ENCODE data around the gene DOK3.

The DOK3 gene

DNA sequence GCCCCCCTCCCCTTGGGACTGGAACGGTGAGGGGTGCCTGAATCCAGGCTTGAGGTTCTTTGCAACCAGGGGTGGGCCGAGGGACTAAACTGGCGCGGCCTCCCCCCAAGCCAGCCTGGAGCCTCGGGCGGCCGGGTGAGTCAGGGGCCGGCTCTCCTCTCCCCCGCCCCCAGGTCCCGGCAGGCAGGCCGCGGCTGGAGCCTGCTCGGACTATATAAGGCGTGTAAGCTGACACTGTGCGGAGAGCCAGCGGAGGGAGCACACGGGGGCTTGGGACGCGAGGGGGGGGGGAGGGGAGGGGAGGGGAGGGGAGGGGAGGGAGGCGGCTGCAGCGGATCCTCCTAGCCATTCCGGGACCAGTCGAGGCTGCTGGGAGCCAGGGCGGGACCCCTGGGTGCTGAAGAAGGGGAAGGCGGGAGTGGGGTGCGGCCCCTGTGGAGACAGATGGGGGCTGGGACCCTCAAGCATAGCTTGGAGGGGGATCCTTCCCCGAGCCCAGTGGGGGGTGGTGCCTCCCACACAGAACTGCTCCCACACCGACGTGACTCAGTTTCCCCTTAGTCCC is 12.8 kb downstream of the DOK3 start:
- peaks cover 21% of the 10 kb centered on the region for H3K79me2 ChIP-seq (ENCODE audit: control insufficient read depth, insufficient read depth, low read length, poor library complexity)
- H3K9me3 ChIP-seq (ENCODE audit: insufficient read depth, low read depth, low read length) = no peaks in the 10 kb centered on the region
- peak overlapping the region; percentile 81 for H2AK5ac ChIP-seq (ENCODE audit: low read length)
- peak overlapping the region; percentile 91 for H4K8ac ChIP-seq (ENCODE audit: low read depth, low read length)
- H2BK5ac ChIP-seq (ENCODE audit: low read depth, low read length, poor library complexity) = peak overlapping the region; percentile 96
- H3K4me1 ChIP-seq (ENCODE audit: control insufficient read depth in 1 of 2, insufficient read depth in 2 of 2, low read length in 2 of 2) = peaks cover 42 to 54% of the 10 kb centered on the region in 2 experiments
- peak overlapping the region; percentile 97 for H3K14ac ChIP-seq (ENCODE audit: low read length)
- H4K91ac ChIP-seq (ENCODE audit: low read depth, low read length) = peak overlapping the region; percentile 98
- H3K9ac ChIP-seq (ENCODE audit: low read length) = peak overlapping the region; percentile 95
- peak overlapping the region; percentile 95 for H3K18ac ChIP-seq (ENCODE audit: low read length)
- peak overlapping the region; percentile 89 for H3K4ac ChIP-seq (ENCODE audit: low read depth, low read length)
- no peak overlapping the region for H2BK12ac ChIP-seq (ENCODE audit: low read length)
- H3K27ac ChIP-seq (ENCODE audit: low read depth, low read length) = peak overlapping the region; percentile 97
- H3K23ac ChIP-seq (ENCODE audit: low read length) = no peak overlapping the region
- DNase-seq = peak; percentile 59 to 62
- H4K12ac ChIP-seq (ENCODE audit: low read depth, low read length) = peak overlapping the region; percentile 84
- H3K36me3 ChIP-seq (ENCODE audit: control insufficient read depth in 1 of 2, insufficient read depth in 2 of 2, low read length in 2 of 2) = peaks cover 36 to 38% of the 10 kb centered on the region in 2 experiments
- no peaks in the 10 kb centered on the region for H3K27me3 ChIP-seq (ENCODE audit: insufficient read depth, low read length)
- peak overlapping the region; percentile 64 for H2AFZ ChIP-seq (ENCODE audit: insufficient read depth, low read length, poor library complexity)
- H3K79me1 ChIP-seq (ENCODE audit: low read length) = peaks cover 44% of the 10 kb centered on the region
- no CpG with 5 or more reads among the region's 29 CpGs for WGBS (ENCODE audit: extremely low coverage, insufficient coverage, insufficient read length)
- peak overlapping the region; percentile 97 for H2BK120ac ChIP-seq (ENCODE audit: insufficient read depth, low read length, poor library complexity)
- H3K4me3 ChIP-seq (ENCODE audit: low read depth, low read length) = peak overlapping the region; percentile 78
- peak overlapping the region; percentile 75 for H3K4me2 ChIP-seq (ENCODE audit: low read length)

DNA sequence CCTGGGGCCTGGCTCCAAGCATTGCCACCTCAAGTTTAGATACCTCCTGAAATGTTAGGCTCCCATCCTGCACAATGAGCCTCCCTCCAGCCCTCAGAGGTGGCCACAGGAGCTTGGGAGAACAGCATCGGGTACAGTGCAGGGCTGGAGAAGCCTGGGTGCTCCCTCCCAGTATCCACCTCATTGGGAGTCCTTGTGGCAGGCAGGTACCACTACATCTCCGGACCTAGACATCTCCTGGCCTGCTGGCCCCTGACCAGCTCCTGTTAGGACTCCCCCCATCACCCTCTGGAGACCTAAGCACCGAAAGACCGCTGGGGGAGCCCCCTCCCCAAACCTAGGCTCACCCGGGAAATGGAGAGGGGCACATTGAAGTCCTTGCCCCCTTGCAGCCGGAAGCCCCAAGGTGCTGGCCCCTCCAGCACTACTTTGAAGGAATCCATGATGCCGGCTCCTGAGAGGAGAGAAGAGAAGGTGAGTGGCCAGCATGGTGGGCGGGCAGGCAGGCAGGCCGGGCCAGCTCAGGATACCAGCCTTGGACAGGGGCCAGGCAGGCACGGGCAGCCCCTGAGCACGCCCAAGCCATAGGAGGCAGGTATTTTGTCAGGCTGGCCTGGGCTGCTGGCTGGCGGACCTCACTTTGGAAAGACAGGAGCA is 13.4 kb downstream of the DOK3 start:
- H2AFZ ChIP-seq (ENCODE audit: insufficient read depth, low read length, poor library complexity) = peak overlapping the region; percentile 64
- peaks cover 21% of the 10 kb centered on the region for H3K79me2 ChIP-seq (ENCODE audit: control insufficient read depth, insufficient read depth, low read length, poor library complexity)
- peak overlapping the region; percentile 95 for H3K18ac ChIP-seq (ENCODE audit: low read length)
- H4K12ac ChIP-seq (ENCODE audit: low read depth, low read length) = peak overlapping the region; percentile 84
- peaks cover 44% of the 10 kb centered on the region for H3K79me1 ChIP-seq (ENCODE audit: low read length)
- H4K91ac ChIP-seq (ENCODE audit: low read depth, low read length) = peak overlapping the region; percentile 98
- peak overlapping the region; percentile 97 for H3K14ac ChIP-seq (ENCODE audit: low read length)
- H3K27ac ChIP-seq (ENCODE audit: low read depth, low read length) = peak overlapping the region; percentile 97
- H3K4me2 ChIP-seq (ENCODE audit: low read length) = peak overlapping the region; percentile 75
- H3K9ac ChIP-seq (ENCODE audit: low read length) = peak overlapping the region; percentile 95
- H4K8ac ChIP-seq (ENCODE audit: low read depth, low read length) = peak overlapping the region; percentile 91
- H3K36me3 ChIP-seq (ENCODE audit: control insufficient read depth in 1 of 2, insufficient read depth in 2 of 2, low read length in 2 of 2) = peaks cover 41 to 43% of the 10 kb centered on the region in 2 experiments
- H2BK12ac ChIP-seq (ENCODE audit: low read length) = peak overlapping the region; percentile 44
- no peak overlapping the region for H3K23ac ChIP-seq (ENCODE audit: low read length)
- peak overlapping the region; percentile 96 for H2BK5ac ChIP-seq (ENCODE audit: low read depth, low read length, poor library complexity)
- H3K4me1 ChIP-seq (ENCODE audit: control insufficient read depth in 1 of 2, insufficient read depth in 2 of 2, low read length in 2 of 2) = peaks cover 42 to 56% of the 10 kb centered on the region in 2 experiments
- peak overlapping the region; percentile 89 for H3K4ac ChIP-seq (ENCODE audit: low read depth, low read length)
- no peaks in the 10 kb centered on the region for H3K9me3 ChIP-seq (ENCODE audit: insufficient read depth, low read depth, low read length)
- DNase-seq = peak in 1 of 2 donors; percentile 52
- no CpG with 5 or more reads among the region's 12 CpGs for whole genome bisulfite sequencing (ENCODE audit: extremely low coverage, insufficient coverage, insufficient read length)
- peak overlapping the region; percentile 81 for H2AK5ac ChIP-seq (ENCODE audit: low read length)
- peak overlapping the region; percentile 97 for H2BK120ac ChIP-seq (ENCODE audit: insufficient read depth, low read length, poor library complexity)
- peak overlapping the region; percentile 76 for H3K4me3 ChIP-seq (ENCODE audit: low read depth, low read length)
- no peaks in the 10 kb centered on the region for H3K27me3 ChIP-seq (ENCODE audit: insufficient read depth, low read length)

- Histone ChIP-seq H3K9me3 (ENCODE audit: insufficient read depth, low read depth, low read length) (no peaks in the 10 kb centered on the region), H3K36me3 (ENCODE audit: control insufficient read depth in 1 of 2, insufficient read depth in 2 of 2, low read length in 2 of 2) (peaks cover 48 to 51% of the 10 kb centered on the region in 2 experiments), H3K79me1 (ENCODE audit: low read length) (peaks cover 44% of the 10 kb centered on the region), H3K79me2 (ENCODE audit: control insufficient read depth, insufficient read depth, low read length, poor library complexity) (peaks cover 21% of the 10 kb centered on the region), H4K91ac (ENCODE audit: low read depth, low read length) (peak overlapping the region; percentile 98), H3K14ac (ENCODE audit: low read length) (peak overlapping the region; percentile 97), H3K4me1 (ENCODE audit: control insufficient read depth in 1 of 2, insufficient read depth in 2 of 2, low read length in 2 of 2) (peaks cover 42 to 56% of the 10 kb centered on the region in 2 experiments), H4K12ac (ENCODE audit: low read depth, low read length) (peak overlapping the region; percentile 84), H3K27me3 (ENCODE audit: insufficient read depth, low read length) (no peaks in the 10 kb centered on the region), H3K4me2 (ENCODE audit: low read length) (peak overlapping the region; percentile 75), H3K4ac (ENCODE audit: low read depth, low read length) (peak overlapping the region; percentile 90), H2BK12ac (ENCODE audit: low read length) (peak overlapping the region; percentile 55), H3K23ac (ENCODE audit: low read length) (no peak overlapping the region), H2AFZ (ENCODE audit: insufficient read depth, low read length, poor library complexity) (peak overlapping the region; percentile 28), H2AK5ac (ENCODE audit: low read length) (peak overlapping the region; percentile 88), H3K18ac (ENCODE audit: low read length) (peak overlapping the region; percentile 95), H2BK120ac (ENCODE audit: insufficient read depth, low read length, poor library complexity) (peak overlapping the region; percentile 97), H3K9ac (ENCODE audit: low read length) (peak overlapping the region; percentile 95), H4K8ac (ENCODE audit: low read depth, low read length) (peak overlapping the region; percentile 91), H2BK5ac (ENCODE audit: low read depth, low read length, poor library complexity) (peak overlapping the region; percentile 96), H3K4me3 (ENCODE audit: low read depth, low read length) (peak overlapping the region; percentile 76), H3K27ac (ENCODE audit: low read depth, low read length) (peak overlapping the region; percentile 97)
- DNase-seq = no peak
- WGBS (ENCODE audit: extremely low coverage, insufficient coverage, insufficient read length) = no CpG with 5 or more reads among the region's 14 CpGs
Measured at GRCh38 chr5:177495243-177496060, 14.2 kb downstream of the DOK3 start.

Data from trophoblast cell (in vitro differentiated cells and primary cell).